Pancreas (tissue), 10 donors: Measurements from ENCODE around the gene DGCR6. TPM values are rescaled to one million over a fixed set of nuclear protein-coding genes. Genes with fewer than 3 reads are reported as not detected.
"Not testable (repeated sequence)": the region's sequence is repeated elsewhere in the genome, so short reads cannot be mapped to it uniquely, and the experiment has no call there.

ENCODE experiments used
- ATAC-seq, 4 donors: fragments of 200-7000 bp; cut with Tn5 transposase; one replicate each; pipeline versions ENCODE4 v1.8.0 to v1.9.1; 2020; ENCODE audit warnings: mild to moderate bottlenecking in 4 of 4, moderate library complexity in 4 of 4
- DNase-seq, 6 donors: peaks; one replicate each; pipeline ENCODE4 v3.0.0-alpha.2; 2020
- FAIRE-seq: peaks from 2 replicates; lab custom pipeline; 2012; peaks lifted over from hg19 to GRCh38; lab: Jason Lieb, UNC
- H3K27ac ChIP-seq, 4 donors: fragments of 200-600 bp; sonication (generic); 1 replicate in 3 of 4; 2 replicates in 1 of 4; pipeline versions ENCODE4 v1.5.0 to v1.8.0; 2020
- H3K27me3 ChIP-seq, 4 donors: fragments of 200-600 bp; one replicate each; pipeline ENCODE4 v1.8.0; 2021
- H3K36me3 ChIP-seq, 3 donors: fragments of 200-600 bp; sonication (generic) in 1 of 3; one replicate each; pipeline versions ENCODE4 v1.5.0 to v1.8.0; 2020 to 2021
- H3K4me1 ChIP-seq, 3 donors: fragments of 200-600 bp; one replicate each; pipeline ENCODE4 v1.8.0; 2021
- H3K4me3 ChIP-seq, 4 donors: fragments of 200-600 bp; sonication (generic) in 2 of 4; one replicate each; pipeline versions ENCODE4 v1.5.0 to v1.8.0; 2020 to 2021
- H3K9me3 ChIP-seq, 4 donors: fragments of 200-600 bp; one replicate each; pipeline ENCODE4 v1.8.0; 2021
- WGBS, 2 donors: extraction: QIAGEN DNeasy Blood & Tissue Kit; methylation state at CpG; one replicate each; pipeline ENCODE4 v1.1.7; 2013; 5-methylcytosine and 5-hydroxymethylcytosine counted together
- intact Hi-C, 3 donors: fragments of 100-400 bp; cut with DNase I; formaldehyde crosslinking; loops; one replicate each; pipeline versions ENCODE4 v1.11.1 to v1.14.2; 2022
- polyA plus RNA-seq, 2 donors: library from polyadenylated mRNA; stranded (reverse); fragments of 200-250 nt; gene quantifications; one replicate each; pipeline ENCODE4 v1.2.3, GENCODE V29; 2013
- total RNA-seq, 6 donors: library from RNA; stranded (reverse); fragmentation: NEBNext Ultra II Directional in 4 of 6; extraction: Animal tissue kit (Norgen Biotek cat#: 25700) in 4 of 6; gene quantifications; one replicate each; pipeline versions ENCODE4 v1.2.1 to v1.2.4, GENCODE V29; 2021 to 2023
- TF ChIP-seq, protein P1 (sequence below), 4 donors: fragments of 200-600 bp; sonication (generic) in 3 of 4; IDR thresholded peaks; one replicate each; pipeline versions ENCODE4 v1.5.0 to v1.8.0; 2021; ENCODE audit warnings: antibody characterized with exemption in 4 of 4
- donor health status: healthy with polysubstance abuse.
- donor health status: DM: no; HTN: no; CAD: no; lungs with moderate emphysema.
- donor health status: DM: no; HTN: no; CAD: no.
- donor health status: control.
- donor health status: control.
- donor health status: Bipolar disorder and iron deficiency.
- donor health status: DM: yes; HTN: yes; CAD: no.
- donor health status: DM: no; HTN: no; CAD: no.
- donor health status: DM: no; HTN: no; CAD: no.
- donor health status: DM: yes; HTN: yes; CAD: no.

Gene DGCR6
- total and polyA plus RNA-seq, 8 donors, result 0.76 to 4.1 (median 2.0) TPM

- FAIRE-seq (no peak), DNase-seq (peak in 4 of 6 donors; percentile 7 to 52 (median 24)), ATAC-seq (no peak)
- Histone ChIP-seq H3K27me3 (no peaks in the 10 kb centered on the region), H3K4me1 (no peaks in the 10 kb centered on the region), H3K4me3 (no peak overlapping the region), H3K36me3 (no peaks in the 10 kb centered on the region), H3K9me3 (no peaks in the 10 kb centered on the region), H3K27ac (no peak overlapping the region)
- TF ChIP-seq, protein P1, sequence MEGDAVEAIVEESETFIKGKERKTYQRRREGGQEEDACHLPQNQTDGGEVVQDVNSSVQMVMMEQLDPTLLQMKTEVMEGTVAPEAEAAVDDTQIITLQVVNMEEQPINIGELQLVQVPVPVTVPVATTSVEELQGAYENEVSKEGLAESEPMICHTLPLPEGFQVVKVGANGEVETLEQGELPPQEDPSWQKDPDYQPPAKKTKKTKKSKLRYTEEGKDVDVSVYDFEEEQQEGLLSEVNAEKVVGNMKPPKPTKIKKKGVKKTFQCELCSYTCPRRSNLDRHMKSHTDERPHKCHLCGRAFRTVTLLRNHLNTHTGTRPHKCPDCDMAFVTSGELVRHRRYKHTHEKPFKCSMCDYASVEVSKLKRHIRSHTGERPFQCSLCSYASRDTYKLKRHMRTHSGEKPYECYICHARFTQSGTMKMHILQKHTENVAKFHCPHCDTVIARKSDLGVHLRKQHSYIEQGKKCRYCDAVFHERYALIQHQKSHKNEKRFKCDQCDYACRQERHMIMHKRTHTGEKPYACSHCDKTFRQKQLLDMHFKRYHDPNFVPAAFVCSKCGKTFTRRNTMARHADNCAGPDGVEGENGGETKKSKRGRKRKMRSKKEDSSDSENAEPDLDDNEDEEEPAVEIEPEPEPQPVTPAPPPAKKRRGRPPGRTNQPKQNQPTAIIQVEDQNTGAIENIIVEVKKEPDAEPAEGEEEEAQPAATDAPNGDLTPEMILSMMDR (IDR thresholded peaks at IDR 0.05), result no peak
- intact Hi-C loops, result no loop called here
- 88 to 95% methylated on average over 10 of the region's 10 CpGs for WGBS, 2 donors
These were observed 49.6 kb downstream of the DGCR6 start for GRCh38 chr22:18955696-18956095.

- H3K36me3 ChIP-seq, H3K27me3 ChIP-seq, intact Hi-C loops, H3K4me1 ChIP-seq, H3K27ac ChIP-seq, FAIRE-seq, H3K9me3 ChIP-seq, ATAC-seq, H3K4me3 ChIP-seq: not testable (repeated sequence)
- 68 to 72% methylated on average over 14 to 15 of the region's 15 CpGs for WGBS, 2 donors
- peak in 3 of 6 donors; percentile 14 to 50 (median 41) for DNase-seq
These were observed 50.2 kb downstream of the DGCR6 start for GRCh38 chr22:18956121-18956895.

DNA sequence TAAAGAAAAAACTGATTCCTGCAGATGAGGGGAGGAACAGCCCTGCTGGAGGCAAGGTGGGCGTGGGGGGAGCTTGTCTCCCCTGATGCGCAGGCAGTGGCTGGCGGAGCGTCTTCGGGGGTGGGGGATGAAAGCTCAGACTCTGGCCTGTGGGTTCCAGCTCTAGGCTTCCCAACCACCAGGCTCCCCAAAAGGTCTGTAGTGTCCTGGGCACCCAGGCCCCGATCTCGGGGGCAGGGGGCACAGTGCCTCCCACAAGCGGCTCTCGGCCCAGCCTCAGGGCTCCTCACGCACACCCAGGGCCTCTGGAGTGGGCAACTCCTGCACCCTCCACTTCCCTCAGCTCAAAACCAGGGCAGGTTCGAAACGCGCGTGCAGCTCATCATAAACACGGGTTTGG, 50.8 kb downstream of the DGCR6 start:
- FAIRE-seq, H3K36me3 ChIP-seq, H3K4me1 ChIP-seq, H3K4me3 ChIP-seq, ATAC-seq, H3K27ac ChIP-seq, H3K9me3 ChIP-seq, intact Hi-C loops, H3K27me3 ChIP-seq: not testable (repeated sequence)
- 76 to 79% methylated on average over 10 to 15 of the region's 15 CpGs for WGBS, 2 donors
- DNase-seq, result peak in 3 of 6 donors; percentile 4 to 38 (median 33)

GRCh38 chr22:18957621-18958320, 51.7 kb downstream of the DGCR6 start:
- FAIRE-seq, H3K27me3 ChIP-seq, ATAC-seq, H3K4me3 ChIP-seq, H3K9me3 ChIP-seq, H3K4me1 ChIP-seq, H3K27ac ChIP-seq, intact Hi-C loops, H3K36me3 ChIP-seq: not testable (repeated sequence)
- 68 to 78% methylated on average over 13 to 16 of the region's 18 CpGs for WGBS, 2 donors
- DNase-seq, result peak in 3 of 6 donors; percentile 15 to 49 (median 40)

GRCh38 chr22:18958321-18958705, 52.2 kb downstream of the DGCR6 start:
- intact Hi-C loops, H3K27ac ChIP-seq, H3K4me1 ChIP-seq, ATAC-seq, H3K9me3 ChIP-seq, H3K4me3 ChIP-seq, H3K27me3 ChIP-seq, FAIRE-seq, H3K36me3 ChIP-seq: not testable (repeated sequence)
- peak in 4 of 6 donors; percentile 6 to 38 (median 16) for DNase-seq
- WGBS, 2 donors, result 75 to 76% methylated on average over 13 to 18 of the region's 18 CpGs

GRCh38 chr22:18958738-18959137, 52.6 kb downstream of the DGCR6 start:
- intact Hi-C loops, H3K27me3 ChIP-seq, H3K36me3 ChIP-seq, H3K4me3 ChIP-seq, H3K9me3 ChIP-seq, FAIRE-seq, ATAC-seq, H3K27ac ChIP-seq, H3K4me1 ChIP-seq: not testable (repeated sequence)
- WGBS, 2 donors, result 66 to 67% methylated on average over 13 to 14 of the region's 14 CpGs
- DNase-seq, result peak in 3 of 6 donors; percentile 1 to 26 (median 1)

GRCh38 chr22:18959266-18959665, 53.1 kb downstream of the DGCR6 start:
- WGBS, 2 donors, result 79 to 85% methylated on average over 5 to 6 of the region's 6 CpGs
- H3K27ac ChIP-seq, H3K9me3 ChIP-seq, H3K4me3 ChIP-seq, H3K36me3 ChIP-seq, intact Hi-C loops, H3K4me1 ChIP-seq, H3K27me3 ChIP-seq, ATAC-seq, FAIRE-seq: not testable (repeated sequence)
- DNase-seq, result peak in 4 of 6 donors; percentile 2 to 42 (median 10)

- ATAC-seq, H3K27me3 ChIP-seq, H3K4me3 ChIP-seq, intact Hi-C loops, H3K27ac ChIP-seq, FAIRE-seq, H3K36me3 ChIP-seq, H3K4me1 ChIP-seq, H3K9me3 ChIP-seq: not testable (repeated sequence)
- 70 to 74% methylated on average over 10 to 12 of the region's 12 CpGs for WGBS, 2 donors
- DNase-seq, result peak in 4 of 6 donors; percentile 3 to 28 (median 6)
These were observed 53.6 kb downstream of the DGCR6 start for GRCh38 chr22:18959741-18960140.

GRCh38 chr22:18960166-18960820, 54.2 kb downstream of the DGCR6 start:
- H3K9me3 ChIP-seq, H3K36me3 ChIP-seq, intact Hi-C loops, H3K4me3 ChIP-seq, H3K27ac ChIP-seq, H3K27me3 ChIP-seq, H3K4me1 ChIP-seq, ATAC-seq, FAIRE-seq: not testable (repeated sequence)
- peak in 4 of 6 donors; percentile 1 to 34 (median 4) for DNase-seq
- WGBS, 2 donors, result 72 to 77% methylated on average over 10 of the region's 11 CpGs

GRCh38 chr22:18961201-18961600, 55.1 kb downstream of the DGCR6 start:
- DNase-seq, result peak in 3 of 6 donors; percentile 4 to 25 (median 6)
- ATAC-seq, H3K9me3 ChIP-seq, H3K4me1 ChIP-seq, H3K36me3 ChIP-seq, H3K27me3 ChIP-seq, FAIRE-seq, H3K27ac ChIP-seq, H3K4me3 ChIP-seq, intact Hi-C loops: not testable (repeated sequence)
- 68 to 72% methylated on average over 7 of the region's 7 CpGs for WGBS, 2 donors
